Kasumi-1 (cell line): ENCODE measurements around the gene MAGEB3.
"Not testable (repeated sequence)": the region's sequence is repeated elsewhere in the genome, so short reads cannot be mapped to it uniquely, and the experiment has no call there.

Experiments used
- DNase-seq, 2 experiments: peaks; one replicate each; lab custom pipeline; 2025; lab: John Stamatoyannopoulos, UW

Gene MAGEB3

GRCh38 chrX:30230395-30230794 is at the start of gene MAGEB3:
MAGEB3 (plus strand) TSS chrX:30230657; CDS start chrX:30235925, 5,268 bp downstream.
- DNase-seq: no peak

- DNase-seq: no peak
Measured at GRCh38 chrX:30181353-30181752, 49.1 kb upstream of the MAGEB3 start.

- DNase-seq: no peak
Measured at GRCh38 chrX:30183554-30183953, 46.9 kb upstream of the MAGEB3 start.

GRCh38 chrX:30190426-30190825 is 40.0 kb upstream of the MAGEB3 start:
- no peak for DNase-seq

GRCh38 chrX:30193910-30194309 is 36.5 kb upstream of the MAGEB3 start:
- DNase-seq: not testable (repeated sequence)

GRCh38 chrX:30196322-30196721 is 34.1 kb upstream of the MAGEB3 start:
- peak; percentile 17 to 19 for DNase-seq

GRCh38 chrX:30212172-30212571 is 18.3 kb upstream of the MAGEB3 start:
- DNase-seq: no peak

GRCh38 chrX:30215357-30215843 is 15.1 kb upstream of the MAGEB3 start, which contains the start of gene MAGEB2:
MAGEB2 (plus strand) TSS chrX:30215563; CDS start chrX:30218581, 3,018 bp downstream.
- no peak for DNase-seq

GRCh38 chrX:30217465-30217864 is 13.0 kb upstream of the MAGEB3 start:
- no peak for DNase-seq

- DNase-seq: no peak
Measured at GRCh38 chrX:30219372-30219771, 11.1 kb upstream of the MAGEB3 start.

GRCh38 chrX:30220661-30221060 is 9.8 kb upstream of the MAGEB3 start:
- DNase-seq: no peak

- DNase-seq: no peak
Measured at GRCh38 chrX:30224536-30224935, 5.9 kb upstream of the MAGEB3 start.

GRCh38 chrX:30228526-30228925 is 1.9 kb upstream of the MAGEB3 start:
- DNase-seq: no peak

GRCh38 chrX:30241724-30242415 is 11.4 kb downstream of the MAGEB3 start, which contains the start of gene MAGEB4:
MAGEB4 (plus strand) TSS chrX:30242000; CDS start chrX:30242136, 136 bp downstream.
- DNase-seq: no peak

GRCh38 chrX:30246769-30247489 is 16.5 kb downstream of the MAGEB3 start, which contains the start of gene MAGEB1:
MAGEB1 (plus strand) TSS chrX:30247146; CDS start chrX:30250494, 3,348 bp downstream.
- no peak for DNase-seq

GRCh38 chrX:30248854-30249253 is 18.4 kb downstream of the MAGEB3 start:
- no peak for DNase-seq

- no peak for DNase-seq
Measured at GRCh38 chrX:30253257-30253656, 22.8 kb downstream of the MAGEB3 start.

GRCh38 chrX:30259927-30260326 is 29.5 kb downstream of the MAGEB3 start:
- DNase-seq: no peak

- no peak for DNase-seq
Measured at GRCh38 chrX:30261012-30261411, 30.6 kb downstream of the MAGEB3 start.

- DNase-seq: no peak
Measured at GRCh38 chrX:30262763-30263162, 32.3 kb downstream of the MAGEB3 start.

GRCh38 chrX:30270639-30271038 is 40.2 kb downstream of the MAGEB3 start:
- no peak for DNase-seq

- peak in 1 of 2 experiments; percentile 0 for DNase-seq
Measured at GRCh38 chrX:30275498-30275897, 45.0 kb downstream of the MAGEB3 start.

GRCh38 chrX:30278365-30278764 is 47.9 kb downstream of the MAGEB3 start:
- DNase-seq: no peak
